ENCODE results near the gene EFCAB6. TPM values are rescaled to one million over a fixed set of nuclear protein-coding genes. Genes with fewer than 3 reads are reported as not detected.

Gene EFCAB6
- total RNA-seq, 1 donor: 2.7 TPM

DNA sequence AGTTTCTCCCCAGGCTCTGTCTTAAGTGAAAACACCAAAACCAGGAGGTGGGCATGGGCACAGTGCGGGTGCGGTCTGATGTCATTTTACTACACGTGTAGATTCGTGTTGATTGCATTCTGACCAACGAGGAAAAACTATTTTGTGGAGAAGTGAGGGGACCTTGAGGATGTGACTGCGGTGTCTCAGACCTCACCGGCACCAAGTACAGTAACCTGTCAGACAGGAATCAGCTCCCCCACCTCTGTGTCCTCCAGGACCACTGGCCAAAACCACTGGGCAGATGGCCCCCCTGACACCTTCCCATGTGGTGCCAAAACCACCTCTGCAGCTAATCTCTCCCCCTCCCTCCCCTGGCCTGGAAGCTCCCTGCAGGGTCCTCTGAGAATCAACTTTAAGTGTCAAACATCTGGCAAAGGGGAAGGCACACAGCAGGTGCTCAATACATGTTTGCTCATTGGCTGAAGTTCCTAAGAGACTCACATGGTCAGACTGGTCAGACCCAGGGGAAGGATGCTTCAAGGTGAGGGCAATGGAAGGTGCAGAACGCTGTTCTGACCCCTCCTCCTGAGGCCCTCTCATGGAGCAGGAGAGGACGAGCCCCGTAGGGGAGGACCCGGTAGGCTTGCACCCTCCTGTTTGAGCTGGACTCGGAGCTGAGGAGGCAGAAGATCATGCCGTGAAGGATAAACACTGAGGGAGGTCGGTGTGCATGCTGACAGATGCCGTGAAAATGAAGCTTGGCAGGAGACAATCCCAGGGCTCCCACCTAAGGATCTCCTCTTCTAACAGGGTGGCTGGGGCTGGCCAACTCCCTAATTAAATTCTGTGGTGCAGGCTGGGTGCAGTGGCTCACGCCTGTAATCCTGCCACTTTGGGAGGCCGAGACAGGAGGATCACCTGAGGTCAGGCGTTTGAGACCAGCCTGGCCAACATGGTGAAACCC, 270.4 kb downstream of the EFCAB6 start:
- TF ChIP-seq, protein P1, sequence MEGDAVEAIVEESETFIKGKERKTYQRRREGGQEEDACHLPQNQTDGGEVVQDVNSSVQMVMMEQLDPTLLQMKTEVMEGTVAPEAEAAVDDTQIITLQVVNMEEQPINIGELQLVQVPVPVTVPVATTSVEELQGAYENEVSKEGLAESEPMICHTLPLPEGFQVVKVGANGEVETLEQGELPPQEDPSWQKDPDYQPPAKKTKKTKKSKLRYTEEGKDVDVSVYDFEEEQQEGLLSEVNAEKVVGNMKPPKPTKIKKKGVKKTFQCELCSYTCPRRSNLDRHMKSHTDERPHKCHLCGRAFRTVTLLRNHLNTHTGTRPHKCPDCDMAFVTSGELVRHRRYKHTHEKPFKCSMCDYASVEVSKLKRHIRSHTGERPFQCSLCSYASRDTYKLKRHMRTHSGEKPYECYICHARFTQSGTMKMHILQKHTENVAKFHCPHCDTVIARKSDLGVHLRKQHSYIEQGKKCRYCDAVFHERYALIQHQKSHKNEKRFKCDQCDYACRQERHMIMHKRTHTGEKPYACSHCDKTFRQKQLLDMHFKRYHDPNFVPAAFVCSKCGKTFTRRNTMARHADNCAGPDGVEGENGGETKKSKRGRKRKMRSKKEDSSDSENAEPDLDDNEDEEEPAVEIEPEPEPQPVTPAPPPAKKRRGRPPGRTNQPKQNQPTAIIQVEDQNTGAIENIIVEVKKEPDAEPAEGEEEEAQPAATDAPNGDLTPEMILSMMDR (IDR thresholded peaks at IDR 0.05; ENCODE audit: insufficient read depth, low read length): no peak
- DNase-seq (ENCODE audit: low read depth): no peak

DNA sequence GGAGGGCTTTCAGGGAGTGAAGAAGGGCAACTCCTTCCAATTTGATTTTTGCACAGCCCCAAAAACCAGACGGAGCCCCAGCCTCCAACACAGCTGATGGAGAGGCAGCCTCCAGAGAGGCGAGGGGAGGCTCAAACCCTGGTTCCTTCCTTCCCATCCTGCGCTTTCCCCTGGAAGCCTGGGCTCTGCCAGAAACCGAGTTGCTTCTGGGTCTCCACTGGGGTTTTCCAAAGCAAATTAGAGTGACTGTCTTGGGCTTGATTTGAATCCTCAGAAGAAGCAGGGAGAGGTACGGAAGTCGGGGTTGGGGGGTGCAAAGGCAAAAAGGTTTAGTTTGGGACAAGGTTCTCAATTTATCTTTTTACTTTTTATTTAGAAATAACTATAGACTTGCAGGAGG, 271.1 kb downstream of the EFCAB6 start:
- TF ChIP-seq, protein P1 (IDR thresholded peaks at IDR 0.05; ENCODE audit: insufficient read depth, low read length): no peak
- no peak for DNase-seq (ENCODE audit: low read depth)
- no peak overlapping the region for H3K4me3 ChIP-seq (ENCODE audit: low read depth, low read length)

More for the DNA sequence above, 270.4 kb downstream of the EFCAB6 start:
- no peak overlapping the region for H3K4me3 ChIP-seq (ENCODE audit: low read depth, low read length)

DNA sequence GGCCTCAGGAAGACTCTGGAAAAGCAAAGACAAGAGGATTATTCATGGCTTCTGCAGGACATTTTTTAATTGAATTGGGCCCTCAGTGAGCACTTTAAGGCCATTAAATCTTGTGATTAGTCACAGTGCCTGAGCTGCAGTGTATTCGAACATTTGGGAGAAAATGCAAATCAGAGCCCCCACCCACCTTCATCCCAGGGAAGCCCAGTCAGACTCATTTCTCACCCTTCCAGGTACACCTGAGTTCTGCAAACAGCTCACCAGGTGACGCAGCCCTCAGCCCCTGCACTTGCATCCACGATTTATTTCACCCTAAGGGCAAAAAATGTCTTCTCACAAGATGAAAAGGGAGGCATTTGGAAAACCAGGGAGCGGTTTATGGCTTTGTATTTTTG, 271.6 kb downstream of the EFCAB6 start:
- TF ChIP-seq, protein P1 (IDR thresholded peaks at IDR 0.05; ENCODE audit: insufficient read depth, low read length): no peak
- no peak overlapping the region for H3K4me3 ChIP-seq (ENCODE audit: low read depth, low read length)
- DNase-seq (ENCODE audit: low read depth): no peak

DNA sequence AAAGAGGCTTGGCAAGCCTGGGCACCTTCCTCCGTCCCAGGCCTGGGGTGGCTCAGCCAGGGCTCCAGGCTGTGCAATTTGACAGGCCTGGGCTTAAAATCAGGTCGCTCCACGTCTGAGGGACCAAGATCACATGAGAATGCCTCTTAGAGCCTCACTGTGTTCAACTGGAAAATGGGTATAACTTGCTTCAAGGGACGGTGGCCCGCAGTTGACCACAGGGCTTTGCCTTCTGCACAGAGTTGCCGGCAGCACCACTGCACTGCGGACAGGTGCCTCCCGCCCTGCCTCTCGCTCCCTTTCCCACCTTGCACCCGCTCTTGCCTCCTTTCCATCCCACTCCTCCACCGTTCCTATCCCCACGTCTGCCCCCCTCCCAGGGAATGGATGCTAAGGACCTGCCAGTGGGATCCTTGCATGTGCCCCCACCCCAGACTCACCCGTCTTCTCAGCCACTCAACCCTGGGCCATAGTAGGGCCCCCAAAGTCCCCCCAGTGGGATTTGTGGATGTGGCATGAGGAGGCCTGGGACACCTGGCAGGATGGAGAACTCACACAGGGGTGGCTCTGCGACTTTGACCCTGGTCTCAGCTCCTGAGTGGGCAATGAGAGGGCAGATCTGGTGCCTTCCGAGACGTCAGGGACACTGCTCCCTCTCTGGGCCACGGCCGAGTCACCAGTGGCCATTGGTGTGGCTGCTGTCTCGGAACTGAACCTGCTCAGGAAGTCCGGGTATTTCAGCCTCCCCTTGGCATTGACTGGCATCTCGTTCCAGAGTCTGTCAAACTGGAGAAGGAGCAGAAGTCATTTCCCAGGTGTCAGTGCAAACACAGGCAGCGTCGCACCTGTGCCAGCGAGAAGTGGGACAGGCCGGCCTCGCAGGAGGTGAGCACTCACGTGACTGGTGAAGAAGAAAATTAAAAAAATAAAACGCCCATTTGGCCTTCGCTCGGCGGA, 272.3 kb downstream of the EFCAB6 start:
- H3K4me3 ChIP-seq (ENCODE audit: low read depth, low read length): no peak overlapping the region
- no peak for DNase-seq (ENCODE audit: low read depth)
- TF ChIP-seq, protein P1 (IDR thresholded peaks at IDR 0.05; ENCODE audit: insufficient read depth, low read length): no peak

DNA sequence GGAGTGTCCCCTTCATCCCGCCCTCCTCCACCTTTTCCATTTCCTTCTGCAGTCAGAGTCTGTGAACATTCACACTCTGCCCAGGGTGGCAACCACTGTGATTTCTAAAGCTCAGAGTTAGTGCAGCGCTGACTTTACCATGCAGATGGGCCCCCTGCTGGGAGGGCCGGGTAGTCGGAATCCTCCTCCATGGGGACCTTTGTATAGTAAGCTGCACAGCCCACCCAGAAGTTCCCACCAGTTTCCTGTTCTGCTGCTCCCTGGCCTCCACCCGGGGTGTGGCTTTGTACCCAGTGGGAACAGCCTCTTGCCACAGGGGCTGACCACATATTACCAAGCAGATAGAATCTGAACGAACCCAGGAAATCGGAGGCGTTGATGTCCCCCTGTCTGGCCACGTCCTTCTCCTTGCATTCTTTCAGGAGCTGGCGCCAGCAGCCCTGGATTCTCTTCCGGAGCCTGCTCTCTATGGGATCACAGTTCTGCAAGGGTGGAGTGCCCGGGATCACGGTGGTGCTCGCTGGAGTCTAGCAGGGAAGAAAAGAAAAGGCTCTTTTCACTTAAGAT, 275.0 kb downstream of the EFCAB6 start:
- no peak for DNase-seq (ENCODE audit: low read depth)
- no peak overlapping the region for H3K4me3 ChIP-seq (ENCODE audit: low read depth, low read length)
- TF ChIP-seq, protein P1 (IDR thresholded peaks at IDR 0.05; ENCODE audit: insufficient read depth, low read length): no peak

DNA sequence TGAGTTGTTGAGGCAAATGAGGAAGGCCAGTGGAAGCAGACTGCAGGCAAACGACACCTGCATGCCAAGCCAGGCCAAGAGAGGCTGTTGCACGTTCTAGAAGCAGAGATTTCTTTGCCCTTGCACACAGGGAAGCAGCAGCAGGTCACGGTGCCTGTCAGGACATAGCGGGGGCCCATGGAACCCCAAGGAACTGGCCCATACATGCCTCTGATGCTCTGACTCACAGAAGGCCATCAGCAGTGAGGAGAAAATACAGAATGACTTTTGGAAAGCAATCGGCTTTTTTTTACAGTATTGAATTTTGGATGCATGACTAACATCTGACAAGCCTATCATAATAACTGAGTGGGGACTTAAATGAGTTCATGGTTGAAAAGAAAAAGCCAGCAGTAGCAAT, 276.4 kb downstream of the EFCAB6 start:
- DNase-seq (ENCODE audit: low read depth): no peak
- TF ChIP-seq, protein P1 (IDR thresholded peaks at IDR 0.05; ENCODE audit: insufficient read depth, low read length): no peak
- no peak overlapping the region for H3K4me3 ChIP-seq (ENCODE audit: low read depth, low read length)
